Measurements from ENCODE around the gene MAPT.
"Not testable (repeated sequence)": the region's sequence is repeated elsewhere in the genome, so short reads cannot be mapped to it uniquely, and the experiment has no call there.

- not testable (repeated sequence) for TF ChIP-seq EZH2phosphoT487 (IDR thresholded peaks at IDR 0.05; ENCODE audit: low read length); EZH2 (optimal IDR thresholded peaks at IDR 0.05; ENCODE audit: low read depth, low read length)
- TF ChIP-seq, protein P1, sequence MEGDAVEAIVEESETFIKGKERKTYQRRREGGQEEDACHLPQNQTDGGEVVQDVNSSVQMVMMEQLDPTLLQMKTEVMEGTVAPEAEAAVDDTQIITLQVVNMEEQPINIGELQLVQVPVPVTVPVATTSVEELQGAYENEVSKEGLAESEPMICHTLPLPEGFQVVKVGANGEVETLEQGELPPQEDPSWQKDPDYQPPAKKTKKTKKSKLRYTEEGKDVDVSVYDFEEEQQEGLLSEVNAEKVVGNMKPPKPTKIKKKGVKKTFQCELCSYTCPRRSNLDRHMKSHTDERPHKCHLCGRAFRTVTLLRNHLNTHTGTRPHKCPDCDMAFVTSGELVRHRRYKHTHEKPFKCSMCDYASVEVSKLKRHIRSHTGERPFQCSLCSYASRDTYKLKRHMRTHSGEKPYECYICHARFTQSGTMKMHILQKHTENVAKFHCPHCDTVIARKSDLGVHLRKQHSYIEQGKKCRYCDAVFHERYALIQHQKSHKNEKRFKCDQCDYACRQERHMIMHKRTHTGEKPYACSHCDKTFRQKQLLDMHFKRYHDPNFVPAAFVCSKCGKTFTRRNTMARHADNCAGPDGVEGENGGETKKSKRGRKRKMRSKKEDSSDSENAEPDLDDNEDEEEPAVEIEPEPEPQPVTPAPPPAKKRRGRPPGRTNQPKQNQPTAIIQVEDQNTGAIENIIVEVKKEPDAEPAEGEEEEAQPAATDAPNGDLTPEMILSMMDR (IDR thresholded peaks at IDR 0.05; ENCODE audit: low read length) = not testable (repeated sequence)
Observed at GRCh38 chr17:45956746-45957145, 62.4 kb downstream of the MAPT start.
